WTC11 (cell line): Measurements from ENCODE around the gene POLD3.

Experiments
- CTCF ChIP-seq: fragments of 200-600 bp; IDR thresholded peaks from 2 replicates; pipeline ENCODE4 v1.8.0; 2022; ENCODE audit warnings: antibody characterized with exemption
- ERG ChIP-seq: fragments of 250-450 bp; sonication (Bioruptor Pico); IDR thresholded peaks from 2 replicates; pipeline ENCODE4 v1.8.0; 2021; ENCODE audit warnings: mild to moderate bottlenecking
- RORB ChIP-seq: fragments of 250-450 bp; sonication (Bioruptor Pico); IDR thresholded peaks from 2 replicates; pipeline ENCODE4 v1.9.0; 2021; ENCODE audit warnings: mild to moderate bottlenecking

GRCh38 chr11:74608431-74608830 lies 16.0 kb downstream of the POLD3 start:
- no peak for TF ChIP-seq CTCF
- no peak for TF ChIP-seq RORB (CRISPR knock-in tag)
- no peak for TF ChIP-seq ERG (CRISPR knock-in tag)
